H1 (cell line): ENCODE measurements around the gene WNT11. TPM values are rescaled to one million over a fixed set of nuclear protein-coding genes. Genes with fewer than 3 reads are reported as not detected.

Experiments
- CTCF ChIA-PET: fragments of 300-600 bp; sonication (Branson Sonifier 250); formaldehyde crosslinking; loops from one replicate; lab custom pipeline; 2021; ENCODE audit not compliant: partially characterized antibody; lab: Charles Lee
- POLR2A ChIA-PET: fragments of 300-600 bp; sonication (Branson Sonifier 250); formaldehyde crosslinking; loops from one replicate; lab custom pipeline; 2021; ENCODE audit warnings: inconsistent platforms; ENCODE audit not compliant: partially characterized antibody; lab: Charles Lee
- DNase-seq, 2 experiments: peaks; one replicate each; pipeline versions ENCODE4 v3.0.0 to v3.0.0-alpha.2; 2010 to 2022; ENCODE audit warnings: low spot score in 2 of 2, low read depth in 1 of 2, mixed read lengths in 1 of 2
- FAIRE-seq: peaks from 2 replicates; lab custom pipeline; 2011; peaks lifted over from hg19 to GRCh38; lab: Jason Lieb, UNC
- H2AFZ ChIP-seq: 2 replicates; pipeline ENCODE4 v1.8.1; 2012; ENCODE audit warnings: low read length, inconsistent platforms
- H2AK5ac ChIP-seq: 2 replicates; pipeline ENCODE4 v1.6.1; 2013; ENCODE audit warnings: low read depth, low read length
- H2BK120ac ChIP-seq: replicated peaks from 2 replicates; pipeline ENCODE3; 2013; ENCODE audit warnings: low read depth, low read length, inconsistent platforms
- H2BK12ac ChIP-seq: 2 replicates; pipeline ENCODE4 v1.6.1; 2013; ENCODE audit warnings: low read depth, low read length
- H2BK15ac ChIP-seq: 2 replicates; pipeline ENCODE4 v1.6.1; 2013; ENCODE audit warnings: low read length
- H2BK20ac ChIP-seq: 2 replicates; pipeline ENCODE4 v1.6.1; 2013; ENCODE audit warnings: low read length
- H2BK5ac ChIP-seq: 2 replicates; pipeline ENCODE4 v1.6.1; 2013; ENCODE audit warnings: low read depth, low read length
- H3K14ac ChIP-seq: 2 replicates; pipeline ENCODE4 v1.6.1; 2013; ENCODE audit warnings: inconsistent platforms; ENCODE audit not compliant: insufficient read length
- H3K18ac ChIP-seq: 2 replicates; pipeline ENCODE4 v1.6.1; 2013; ENCODE audit warnings: low read length; ENCODE audit errors: extremely low read depth
- H3K23ac ChIP-seq: 2 replicates; pipeline ENCODE4 v1.6.1; 2013; ENCODE audit warnings: inconsistent platforms; ENCODE audit not compliant: insufficient read length
- H3K23me2 ChIP-seq: 2 replicates; pipeline ENCODE4 v1.6.1; 2013; ENCODE audit warnings: low read depth, low read length
- H3K27ac ChIP-seq: 2 replicates; pipeline ENCODE4 v1.6.1; 2011; ENCODE audit warnings: low read depth, low read length, inconsistent platforms
- H3K27me3 ChIP-seq, 4 experiments: replicated peaks in 1 of 4; 1 replicate in 1 of 4; 2 replicates in 3 of 4; pipeline versions ENCODE4 v1.6.1 to v1.8.1; 2011 to 2013; ENCODE audit warnings: low read length in 3 of 4, mild to moderate bottlenecking in 3 of 4, inconsistent platforms in 2 of 4, mixed read lengths in 2 of 4, moderate library complexity in 1 of 4; ENCODE audit not compliant: control insufficient read depth in 3 of 4, insufficient read depth in 3 of 4; ENCODE audit errors: extremely low read depth in 1 of 4
- H3K36me3 ChIP-seq, 4 experiments: 2 replicates each; pipeline versions ENCODE4 v1.6.1 to v1.8.1; 2011 to 2013; ENCODE audit warnings: mild to moderate bottlenecking in 4 of 4, low read length in 3 of 4, moderate library complexity in 2 of 4, control low read depth in 1 of 4, inconsistent platforms in 1 of 4; ENCODE audit not compliant: insufficient read depth in 4 of 4, control insufficient read depth in 2 of 4
- H3K4ac ChIP-seq: replicated peaks from 2 replicates; pipeline ENCODE3; 2013; ENCODE audit warnings: low read length, low read depth, mixed read lengths, inconsistent platforms; ENCODE audit not compliant: insufficient read length
- H3K4me1 ChIP-seq, 4 experiments: replicated peaks in 1 of 4; 1 replicate in 1 of 4; 2 replicates in 3 of 4; pipeline versions ENCODE4 v1.6.1 to v1.8.1; 2011 to 2013; ENCODE audit warnings: low read length in 3 of 4, inconsistent platforms in 2 of 4, mixed read lengths in 1 of 4; ENCODE audit not compliant: insufficient read depth in 4 of 4, control insufficient read depth in 3 of 4
- H3K4me2 ChIP-seq, 2 experiments: 2 replicates each; pipeline versions ENCODE4 v1.6.1 to v1.8.1; 2011 to 2013; ENCODE audit warnings: low read depth in 2 of 2, low read length in 2 of 2, control low read depth in 1 of 2, inconsistent platforms in 1 of 2, mild to moderate bottlenecking in 1 of 2; ENCODE audit not compliant: insufficient read depth in 1 of 2
- H3K4me3 ChIP-seq, 4 experiments: fragments of 200-600, 300-600 bp in 1 of 4; sonication (generic), shearing (Covaris generic), sonication (Bioruptor Twin) in 1 of 4; 2 replicates each; pipeline versions ENCODE4 v1.5.1 to v1.8.1; 2011 to 2016; ENCODE audit warnings: low read length in 4 of 4, low read depth in 3 of 4, control low read depth in 2 of 4, inconsistent platforms in 2 of 4, mild to moderate bottlenecking in 2 of 4, mixed read lengths in 1 of 4, moderate library complexity in 1 of 4; ENCODE audit not compliant: insufficient read depth in 2 of 4; ENCODE audit errors: extremely low read depth in 1 of 4
- H3K56ac ChIP-seq: replicated peaks from 2 replicates; pipeline ENCODE3; 2013; ENCODE audit warnings: low read depth, mild to moderate bottlenecking, mixed read lengths, low read length, inconsistent platforms; ENCODE audit not compliant: insufficient read length
- H3K79me1 ChIP-seq: 2 replicates; pipeline ENCODE4 v1.6.1; 2013; ENCODE audit warnings: low read depth, low read length, control low read depth
- H3K79me2 ChIP-seq, 2 experiments: 2 replicates each; pipeline versions ENCODE4 v1.6.1 to v1.8.1; 2012 to 2013; ENCODE audit warnings: low read length in 2 of 2, mild to moderate bottlenecking in 2 of 2, inconsistent platforms in 1 of 2; ENCODE audit not compliant: insufficient read depth in 2 of 2, control insufficient read depth in 1 of 2
- H3K9ac ChIP-seq, 4 experiments: replicated peaks in 1 of 4; 1 replicate in 1 of 4; 2 replicates in 3 of 4; pipeline versions ENCODE4 v1.6.1 to v1.8.1; 2011 to 2013; ENCODE audit warnings: low read depth in 3 of 4, low read length in 3 of 4, control low read depth in 2 of 4, mild to moderate bottlenecking in 2 of 4, moderate library complexity in 2 of 4, inconsistent platforms in 1 of 4; ENCODE audit errors: extremely low read depth in 1 of 4
- H3K9me3 ChIP-seq, 2 experiments: 2 replicates each; pipeline versions ENCODE4 v1.6.1 to v1.8.1; 2012 to 2013; ENCODE audit warnings: mild to moderate bottlenecking in 2 of 2, moderate library complexity in 2 of 2, control low read depth in 1 of 2, inconsistent platforms in 1 of 2, low read depth in 1 of 2, low read length in 1 of 2, mixed read lengths in 1 of 2; ENCODE audit not compliant: insufficient read depth in 2 of 2
- H4K20me1 ChIP-seq, 2 experiments: replicated peaks in 1 of 2; 2 replicates each; pipeline versions ENCODE3 to v1.8.1; 2011 to 2013; ENCODE audit warnings: inconsistent platforms in 2 of 2, low read length in 2 of 2, mild to moderate bottlenecking in 1 of 2; ENCODE audit not compliant: insufficient read depth in 2 of 2, control insufficient read depth in 1 of 2
- H4K5ac ChIP-seq: 2 replicates; pipeline ENCODE4 v1.6.1; 2013; ENCODE audit warnings: low read length, low read depth, mixed read lengths, inconsistent platforms; ENCODE audit not compliant: insufficient read length
- H4K8ac ChIP-seq: 2 replicates; pipeline ENCODE4 v1.8.0; 2013; ENCODE audit warnings: mild to moderate bottlenecking, moderate library complexity, low read length, inconsistent platforms; ENCODE audit not compliant: insufficient read depth; ENCODE audit errors: extremely low read depth
- H4K91ac ChIP-seq: replicated peaks from 2 replicates; pipeline ENCODE3; 2013; ENCODE audit warnings: low read length, mixed read lengths, inconsistent platforms; ENCODE audit not compliant: insufficient read length
- CBX5 ChIP-seq: fragments of 300-800, 300-1000 bp; sonication (generic); IDR thresholded peaks from 2 replicates; pipeline ENCODE4 v1.7.1; 2016; ENCODE audit warnings: antibody characterized with exemption, low read length, low read depth
- CEBPB ChIP-seq: IDR thresholded peaks from 2 replicates; pipeline ENCODE4 v1.6.1; 2012; ENCODE audit warnings: low read depth, low read length
- CTBP2 ChIP-seq: IDR thresholded peaks from 2 replicates; pipeline ENCODE4 v1.7.0; 2011; ENCODE audit warnings: borderline replicate concordance, mild to moderate bottlenecking, moderate library complexity, mixed read lengths, low read length; ENCODE audit not compliant: insufficient read depth, insufficient read length
- NRF1 ChIP-seq: IDR thresholded peaks from 2 replicates; pipeline ENCODE4 v1.6.1; 2011; ENCODE audit warnings: mild to moderate bottlenecking, low read depth, low read length, improper control_type of control experiment
- PHF8 ChIP-seq: fragments of 200-600 bp; sonication (generic); conservative IDR thresholded peaks from 2 replicates; pipeline ENCODE4 v1.7.1; 2012; ENCODE audit warnings: low read depth, mild to moderate bottlenecking, inconsistent platforms, low read length, moderate library complexity
- POLR2A ChIP-seq, 2 experiments: IDR thresholded peaks; 1 replicate in 1 of 2; 2 replicates in 1 of 2; pipeline ENCODE4 v1.6.1; 2011; ENCODE audit warnings: low read depth in 2 of 2, low read length in 2 of 2, mild to moderate bottlenecking in 2 of 2; ENCODE audit errors: control extremely low read depth in 1 of 2
- SP2 ChIP-seq: IDR thresholded peaks from 2 replicates; pipeline ENCODE4 v1.6.1; 2012; ENCODE audit warnings: mild to moderate bottlenecking, low read length, inconsistent platforms
- YY1 ChIP-seq: IDR thresholded peaks from 2 replicates; pipeline ENCODE4 v1.6.1; 2011; ENCODE audit warnings: low read depth, mild to moderate bottlenecking, low read length
- ZNF274 ChIP-seq: IDR thresholded peaks from 2 replicates; pipeline ENCODE4 v1.7.0; 2012; ENCODE audit warnings: low read length, borderline replicate concordance; ENCODE audit errors: extremely low read depth
- WGBS, 2 experiments: shearing (Covaris generic) in 1 of 2; methylation state at CpG; one replicate each; pipeline versions ENCODE4 v1.1.6 to v1.1.7; 2013 to 2015; ENCODE audit warnings: low lambda C conversion rate in 2 of 2, mixed read lengths in 2 of 2, inconsistent platforms in 1 of 2, low coverage in 1 of 2, missing lambda C conversion rate in 1 of 2; ENCODE audit not compliant: insufficient replicate concordance in 2 of 2, insufficient coverage in 1 of 2, insufficient read length in 1 of 2; ENCODE audit errors: extremely low coverage in 1 of 2, missing lambda C conversion rate in 1 of 2; 5-methylcytosine and 5-hydroxymethylcytosine counted together
- polyA plus RNA-seq, 7 experiments: library from polyadenylated mRNA; depleted of rRNA in 3 of 7; stranded (reverse) in 5 of 7; unstranded in 2 of 7; fragments of >200 nt in 5 of 7; fragments of 200-250 nt in 2 of 7; gene quantifications; 1 replicate in 5 of 7; 2 replicates in 1 of 7; 4 replicates in 1 of 7; pipeline versions ENCODE4 v1.2.1 to v1.2.3, GENCODE V29; 2011 to 2013; ENCODE audit warnings: missing spikeins in 2 of 7, mixed read lengths in 2 of 7
- total RNA-seq: library from RNA; stranded (reverse); fragmentation: NEBNext Ultra II Directional; extraction: Animal tissue kit (Norgen Biotek cat#: 25700); gene quantifications from 2 replicates; pipeline ENCODE4 v1.2.1, GENCODE V29; 2021
- TF ChIP-seq, protein P1 (sequence below), 3 experiments: IDR thresholded peaks; 1 replicate in 2 of 3; 2 replicates in 1 of 3; pipeline versions ENCODE4 v1.5.1 to v1.6.1; 2011; ENCODE audit warnings: low read length in 3 of 3, mild to moderate bottlenecking in 3 of 3, inconsistent platforms in 2 of 3, low read depth in 1 of 3, moderate library complexity in 1 of 3; ENCODE audit not compliant: insufficient read depth in 1 of 3; ENCODE audit errors: control extremely low read depth in 1 of 3

WNT11 gene
- total and polyA plus RNA-seq, 2 of the 8 experiments (the other 6 are each of a cell fraction or from before 2014, with no cell fraction given): 0.11 to 0.45 TPM

DNA sequence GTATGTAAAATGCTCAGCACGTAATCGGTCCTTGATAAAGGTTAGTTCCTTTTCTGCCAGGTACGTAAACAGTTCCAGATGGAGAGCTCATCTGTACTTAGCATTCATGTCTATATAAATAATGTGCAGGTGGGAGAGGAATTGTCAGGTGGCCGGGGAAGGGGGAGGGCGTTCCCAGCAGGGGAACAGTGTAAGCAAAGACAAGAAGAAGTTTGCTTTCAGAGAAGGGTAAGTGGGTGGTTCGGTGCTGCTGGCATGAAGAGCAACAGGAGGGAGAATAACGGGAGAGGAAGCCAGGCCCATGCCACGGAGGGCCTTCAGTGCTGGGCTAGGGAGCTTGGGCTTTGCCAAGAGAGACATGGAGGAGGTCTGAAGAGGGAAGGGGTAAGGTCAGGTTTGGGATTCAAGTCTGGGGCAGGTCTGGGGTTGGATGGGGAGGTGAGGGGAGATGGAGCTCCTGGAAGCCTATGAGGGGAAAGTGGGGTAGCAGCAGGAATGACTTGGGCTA is 11.4 kb upstream of the WNT11 start:
- 0 out of 2 replicates have a peak overlapping the region, but pooled peaks have one; percentile 8 for H2AK5ac ChIP-seq
- no peak for TF ChIP-seq CTBP2
- no peak for TF ChIP-seq CEBPB
- no peak for TF ChIP-seq PHF8
- TF ChIP-seq CBX5: no peak
- TF ChIP-seq POLR2A (IDR thresholded peaks at IDR 0.05; ENCODE audit: control extremely low read depth in 1 of 2, low read depth in 2 of 2, low read length in 2 of 2): no peak
- TF ChIP-seq SP2: no peak
- no peak for TF ChIP-seq YY1
- TF ChIP-seq NRF1: no peak
- TF ChIP-seq, protein P1, sequence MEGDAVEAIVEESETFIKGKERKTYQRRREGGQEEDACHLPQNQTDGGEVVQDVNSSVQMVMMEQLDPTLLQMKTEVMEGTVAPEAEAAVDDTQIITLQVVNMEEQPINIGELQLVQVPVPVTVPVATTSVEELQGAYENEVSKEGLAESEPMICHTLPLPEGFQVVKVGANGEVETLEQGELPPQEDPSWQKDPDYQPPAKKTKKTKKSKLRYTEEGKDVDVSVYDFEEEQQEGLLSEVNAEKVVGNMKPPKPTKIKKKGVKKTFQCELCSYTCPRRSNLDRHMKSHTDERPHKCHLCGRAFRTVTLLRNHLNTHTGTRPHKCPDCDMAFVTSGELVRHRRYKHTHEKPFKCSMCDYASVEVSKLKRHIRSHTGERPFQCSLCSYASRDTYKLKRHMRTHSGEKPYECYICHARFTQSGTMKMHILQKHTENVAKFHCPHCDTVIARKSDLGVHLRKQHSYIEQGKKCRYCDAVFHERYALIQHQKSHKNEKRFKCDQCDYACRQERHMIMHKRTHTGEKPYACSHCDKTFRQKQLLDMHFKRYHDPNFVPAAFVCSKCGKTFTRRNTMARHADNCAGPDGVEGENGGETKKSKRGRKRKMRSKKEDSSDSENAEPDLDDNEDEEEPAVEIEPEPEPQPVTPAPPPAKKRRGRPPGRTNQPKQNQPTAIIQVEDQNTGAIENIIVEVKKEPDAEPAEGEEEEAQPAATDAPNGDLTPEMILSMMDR (IDR thresholded peaks at IDR 0.05; ENCODE audit: control extremely low read depth in 1 of 3, insufficient read depth in 1 of 3, low read depth in 1 of 3, low read length in 3 of 3): no peak
- no peak for TF ChIP-seq ZNF274

More for the DNA sequence above, 11.4 kb upstream of the WNT11 start:
- Histone ChIP-seq H2BK15ac (no peak overlapping the region), H3K36me3 (no peaks in the 10 kb centered on the region), H3K4me1 (peaks cover 0 to 9% (median 0%) of the 10 kb centered on the region in 4 experiments; a peak in 2 of 7 replicates), H3K79me2 (no peaks in the 10 kb centered on the region), H3K56ac (no peak overlapping the region), H3K4ac (no peak overlapping the region), H3K27ac (no peak overlapping the region), H3K23me2 (no peaks in the 10 kb centered on the region; the same call in 1 of the 2 replicates), H2AFZ (no peak overlapping the region), H2BK12ac (no peak overlapping the region), H4K20me1 (no peaks in the 10 kb centered on the region), H2BK5ac (no peak overlapping the region), H3K4me3 (no peak overlapping the region), H3K18ac (no peak overlapping the region), H3K23ac (no peak overlapping the region), H3K14ac (no peak overlapping the region), H2BK20ac (0 out of 2 replicates have a peak overlapping the region, but pooled peaks have one; percentile 48), H4K5ac (no peak overlapping the region), H3K9ac (no peak overlapping the region), H2BK120ac (no peak overlapping the region), H3K27me3 (peaks cover 0 to 8% (median 2%) of the 10 kb centered on the region in 4 experiments; a peak in 3 of 7 replicates), H4K91ac (no peak overlapping the region), H3K79me1 (no peaks in the 10 kb centered on the region), H4K8ac (no peak overlapping the region), H3K4me2 (no peak overlapping the region), H3K9me3 (no peaks in the 10 kb centered on the region)
- DNase-seq (no peak), FAIRE-seq (no peak)
- POLR2A ChIA-PET: interaction anchor here (2.5 kb wide), 1 partner anchor 16 kb away, joined by 13 read pairs; no protein-coding TSS in a partner anchor
- 88% methylated on average over 8 of the region's 8 CpGs; no CpG with 5 or more reads in 1 of the 2 experiments for WGBS, 2 experiments
- CTCF ChIA-PET: interaction anchor here (0.7 to 6.8 kb wide), 8 partner anchors 9 to 101 kb away, joined by 3 to 45 read pairs (median 6); no protein-coding TSS in a partner anchor
